Endothelial cell of umbilical vein (primary cell): Measurements from ENCODE around the gene SLC25A1. TPM values are rescaled to one million over a fixed set of nuclear protein-coding genes. Genes with fewer than 3 reads are reported as not detected.

Experiments
- BruUV-seq: library from RNA; stranded (reverse); fragments of 400-500 nt; replicated peaks from 2 replicates; lab custom pipeline; 2021; lab: Mats Ljungman, UMichigan
- CTCF ChIA-PET: fragments of 300-600, 350-600 bp; sonication (Branson Sonifier 250); formaldehyde crosslinking; loops from one replicate; lab custom pipeline; 2021; ENCODE audit warnings: antibody characterized with exemption, inconsistent platforms; lab: Charles Lee
- POLR2A ChIA-PET: fragments of 300-600, 350-600 bp; sonication (Branson Sonifier 250); formaldehyde crosslinking; loops from one replicate; lab custom pipeline; 2021; ENCODE audit warnings: antibody characterized with exemption, inconsistent platforms; lab: Charles Lee
- DNase-seq: peaks from one replicate; pipeline ENCODE4 v3.0.0-alpha.2; 2011; ENCODE audit warnings: low read depth, low spot score
- FAIRE-seq: peaks from 2 replicates; lab custom pipeline; 2011; peaks lifted over from hg19 to GRCh38; lab: Jason Lieb, UNC
- H2AFZ ChIP-seq: 2 replicates; pipeline ENCODE4 v1.6.0; 2012; ENCODE audit warnings: low read depth, low read length, control low read depth, inconsistent platforms
- H3K27ac ChIP-seq: 2 replicates; pipeline ENCODE4 v1.5.1; 2011; ENCODE audit warnings: low read depth, mild to moderate bottlenecking, control low read depth, low read length, moderate library complexity; ENCODE audit not compliant: insufficient read depth
- H3K27me3 ChIP-seq, 2 experiments: 2 replicates each; pipeline versions ENCODE4 v1.6.0 to v1.6.1; 2011; ENCODE audit warnings: low read length in 2 of 2, mixed read lengths in 1 of 2; ENCODE audit not compliant: control insufficient read depth in 2 of 2, insufficient read depth in 2 of 2
- H3K36me3 ChIP-seq, 2 experiments: 2 replicates in 1 of 2; 3 replicates in 1 of 2; pipeline ENCODE4 v1.5.1; 2011; ENCODE audit warnings: low read length in 2 of 2, mild to moderate bottlenecking in 1 of 2, moderate library complexity in 1 of 2; ENCODE audit not compliant: control insufficient read depth in 2 of 2, insufficient read depth in 2 of 2; ENCODE audit errors: extremely low read depth in 1 of 2
- H3K4me1 ChIP-seq: 3 replicates; pipeline ENCODE4 v1.5.1; 2011; ENCODE audit warnings: mild to moderate bottlenecking, low read length; ENCODE audit not compliant: control insufficient read depth, insufficient read depth; ENCODE audit errors: extremely low read depth
- H3K4me2 ChIP-seq: 2 replicates; pipeline ENCODE4 v1.6.1; 2011; ENCODE audit warnings: low read length, control low read depth, mixed read lengths; ENCODE audit not compliant: insufficient read depth
- H3K4me3 ChIP-seq, 3 experiments: fragments of 200-600 bp in 1 of 3; sonication (generic), shearing (Covaris generic) in 1 of 3; replicated peaks in 1 of 3; 2 replicates each; pipeline ENCODE4 v1.5.1; 2011 to 2016; ENCODE audit warnings: control low read depth in 3 of 3, low read length in 3 of 3, mild to moderate bottlenecking in 2 of 3, inconsistent platforms in 1 of 3, low read depth in 1 of 3, moderate library complexity in 1 of 3; ENCODE audit not compliant: insufficient read depth in 1 of 3
- H3K79me2 ChIP-seq: 2 replicates; pipeline ENCODE4 v1.6.0; 2012; ENCODE audit warnings: low read length, inconsistent platforms; ENCODE audit not compliant: control insufficient read depth, insufficient read depth
- H3K9ac ChIP-seq: replicated peaks from 2 replicates; pipeline ENCODE3; 2011; ENCODE audit warnings: low read length, control low read depth; ENCODE audit not compliant: insufficient read depth; ENCODE audit errors: extremely low read depth
- H3K9me1 ChIP-seq: replicated peaks from 3 replicates; pipeline ENCODE4 v1.6.0; 2011; ENCODE audit warnings: mild to moderate bottlenecking, low read length; ENCODE audit not compliant: control insufficient read depth, insufficient read depth; ENCODE audit errors: extremely low read depth
- H3K9me3 ChIP-seq: replicated peaks from 2 replicates; pipeline ENCODE4 v1.5.1; 2012; ENCODE audit warnings: low read length, inconsistent platforms; ENCODE audit not compliant: control insufficient read depth, insufficient read depth
- H4K20me1 ChIP-seq: replicated peaks from 2 replicates; pipeline ENCODE3; 2011; ENCODE audit warnings: mild to moderate bottlenecking, low read length; ENCODE audit not compliant: control insufficient read depth, insufficient read depth; ENCODE audit errors: extremely low read depth
- EZH2 ChIP-seq: IDR thresholded peaks from 2 replicates; pipeline ENCODE4 v1.6.1; 2012; ENCODE audit warnings: borderline replicate concordance, low read depth, mild to moderate bottlenecking, moderate library complexity, low read length, inconsistent platforms; ENCODE audit not compliant: severe bottlenecking
- FOS ChIP-seq: IDR thresholded peaks from 2 replicates; pipeline ENCODE4 v1.6.1; 2011; ENCODE audit warnings: mild to moderate bottlenecking, low read length, moderate library complexity, borderline replicate concordance; ENCODE audit not compliant: insufficient read depth
- GATA2 ChIP-seq: IDR thresholded peaks from 2 replicates; pipeline ENCODE4 v1.7.0; 2011; ENCODE audit warnings: low read depth, mild to moderate bottlenecking, moderate library complexity, mixed read lengths, low read length; ENCODE audit not compliant: insufficient read length, insufficient read depth
- JUN ChIP-seq: IDR thresholded peaks from 2 replicates; pipeline ENCODE4 v1.6.1; 2011; ENCODE audit warnings: borderline replicate concordance, low read depth; ENCODE audit not compliant: insufficient read length, insufficient read depth
- MYC ChIP-seq: IDR thresholded peaks from one replicate; pipeline ENCODE4 v1.6.1; 2011; ENCODE audit warnings: mild to moderate bottlenecking, low read depth, low read length
- POLR2A ChIP-seq: IDR thresholded peaks from 2 replicates; pipeline ENCODE4 v1.6.1; 2012; ENCODE audit warnings: low read depth, mild to moderate bottlenecking, control low read depth, low read length
- POLR2AphosphoS5 ChIP-seq: IDR thresholded peaks from 2 replicates; pipeline ENCODE4 v1.6.1; 2012; ENCODE audit warnings: low read depth, mild to moderate bottlenecking, control low read depth, low read length, moderate library complexity; ENCODE audit not compliant: insufficient read depth
- dilution Hi-C: fragments of 300-500 bp; cut with MboI; formaldehyde crosslinking; loops from one replicate; pipeline ENCODE4 v1.15.0; 2019; ENCODE audit warnings: low sequenced_read_pairs; ENCODE audit not compliant: extremely low pct_ligation_motif_present
- intact Hi-C: fragments of 100-400 bp; cut with micrococcal nuclease; formaldehyde crosslinking; loops from one replicate; pipeline ENCODE4 v1.10.0; 2022
- polyA plus RNA-seq, 4 experiments: library from polyadenylated mRNA; depleted of rRNA in 3 of 4; stranded (reverse) in 3 of 4; unstranded in 1 of 4; fragments of >200 nt; gene quantifications; 2 replicates each; pipeline versions ENCODE4 v1.2.1 to v1.2.3, GENCODE V29; 2011 to 2012; ENCODE audit warnings: missing spikeins in 1 of 4
- total RNA-seq: library from RNA; stranded (reverse); gene quantifications from 2 replicates; pipeline ENCODE4 v1.2.3, GENCODE V29; 2021
- TF ChIP-seq, protein P1 (sequence below), 2 donors: IDR thresholded peaks; 1 replicate in 1 of 2; 2 replicates in 1 of 2; pipeline ENCODE4 v1.5.1; 2011; ENCODE audit warnings: low read length in 2 of 2, mild to moderate bottlenecking in 2 of 2, moderate library complexity in 2 of 2, control low read depth in 1 of 2, inconsistent platforms in 1 of 2, low read depth in 1 of 2; ENCODE audit not compliant: insufficient read depth in 1 of 2; ENCODE audit errors: extremely low read depth in 1 of 2
- TF ChIP-seq, protein P2 (sequence below): IDR thresholded peaks from 2 replicates; pipeline ENCODE4 v1.6.1; 2011; ENCODE audit not compliant: insufficient read depth, insufficient read length

Gene SLC25A1
- total and polyA plus RNA-seq, 2 donors (not counting 3 experiments of a cell fraction or from before 2014, with no cell fraction given) = 80.0 to 94.5 TPM

DNA sequence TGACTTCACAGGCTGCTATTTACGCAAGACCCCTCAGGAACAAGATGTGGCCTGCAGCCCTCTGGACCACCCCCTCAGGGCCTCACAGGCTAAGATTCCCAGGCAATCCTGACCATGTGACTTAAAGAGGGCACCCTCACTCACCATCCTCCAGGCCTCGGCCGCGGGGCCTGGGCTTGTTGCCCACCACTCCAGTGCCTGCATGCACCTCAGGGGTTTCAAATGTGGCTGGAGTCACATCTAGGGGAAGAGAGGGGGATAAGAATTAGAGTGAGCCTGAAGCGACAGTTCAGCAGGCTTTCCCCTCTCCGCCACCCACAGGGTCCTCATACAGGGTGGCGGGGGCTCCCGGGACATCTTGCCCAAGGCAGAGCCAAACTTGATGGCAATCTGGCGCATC lies 36.1 kb downstream of the SLC25A1 start:
- no peak for TF ChIP-seq POLR2AphosphoS5
- no peak for TF ChIP-seq MYC
- TF ChIP-seq POLR2A = no peak
- TF ChIP-seq, protein P1, sequence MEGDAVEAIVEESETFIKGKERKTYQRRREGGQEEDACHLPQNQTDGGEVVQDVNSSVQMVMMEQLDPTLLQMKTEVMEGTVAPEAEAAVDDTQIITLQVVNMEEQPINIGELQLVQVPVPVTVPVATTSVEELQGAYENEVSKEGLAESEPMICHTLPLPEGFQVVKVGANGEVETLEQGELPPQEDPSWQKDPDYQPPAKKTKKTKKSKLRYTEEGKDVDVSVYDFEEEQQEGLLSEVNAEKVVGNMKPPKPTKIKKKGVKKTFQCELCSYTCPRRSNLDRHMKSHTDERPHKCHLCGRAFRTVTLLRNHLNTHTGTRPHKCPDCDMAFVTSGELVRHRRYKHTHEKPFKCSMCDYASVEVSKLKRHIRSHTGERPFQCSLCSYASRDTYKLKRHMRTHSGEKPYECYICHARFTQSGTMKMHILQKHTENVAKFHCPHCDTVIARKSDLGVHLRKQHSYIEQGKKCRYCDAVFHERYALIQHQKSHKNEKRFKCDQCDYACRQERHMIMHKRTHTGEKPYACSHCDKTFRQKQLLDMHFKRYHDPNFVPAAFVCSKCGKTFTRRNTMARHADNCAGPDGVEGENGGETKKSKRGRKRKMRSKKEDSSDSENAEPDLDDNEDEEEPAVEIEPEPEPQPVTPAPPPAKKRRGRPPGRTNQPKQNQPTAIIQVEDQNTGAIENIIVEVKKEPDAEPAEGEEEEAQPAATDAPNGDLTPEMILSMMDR (IDR thresholded peaks at IDR 0.05; ENCODE audit: extremely low read depth in 1 of 2, insufficient read depth in 1 of 2, low read depth in 1 of 2, low read length in 2 of 2) = no peak
- no peak for TF ChIP-seq JUN
- TF ChIP-seq, protein P2, sequence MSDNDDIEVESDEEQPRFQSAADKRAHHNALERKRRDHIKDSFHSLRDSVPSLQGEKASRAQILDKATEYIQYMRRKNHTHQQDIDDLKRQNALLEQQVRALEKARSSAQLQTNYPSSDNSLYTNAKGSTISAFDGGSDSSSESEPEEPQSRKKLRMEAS = no peak
- no peak for TF ChIP-seq FOS
- TF ChIP-seq EZH2 = no peak
- no peak for TF ChIP-seq GATA2
- H3K9me1 ChIP-seq = no peaks in the 10 kb centered on the region
- BruUV-seq = no TSS peak
- H3K27me3 ChIP-seq = peaks cover 2 to 5% of the 10 kb centered on the region in 2 experiments
- no peaks in the 10 kb centered on the region for H4K20me1 ChIP-seq
- H3K9me3 ChIP-seq = no peaks in the 10 kb centered on the region
- intact Hi-C loops = no loop called here
- no peak overlapping the region for H3K27ac ChIP-seq
- no peak overlapping the region for H3K4me3 ChIP-seq
- H2AFZ ChIP-seq = no peak overlapping the region
- H3K79me2 ChIP-seq = peaks cover 11% of the 10 kb centered on the region
- no peak overlapping the region for H3K4me2 ChIP-seq
- peaks cover 13 to 41% of the 10 kb centered on the region in 2 experiments for H3K36me3 ChIP-seq
- no peak for DNase-seq
- ChIA-PET POLR2A (no interaction called here), CTCF (no interaction called here)
- dilution Hi-C loops = no loop called here
- peaks cover 7% of the 10 kb centered on the region for H3K4me1 ChIP-seq
- no peak for FAIRE-seq
- no peak overlapping the region for H3K9ac ChIP-seq
